HCT116 (cell line): ENCODE data around the gene SPARC. TPM values are rescaled to one million over a fixed set of nuclear protein-coding genes. Genes with fewer than 3 reads are reported as not detected.

Experiments
- ATAC-seq: fragments of 200-7000 bp; cut with Tn5 transposase; 2 replicates; pipeline ENCODE4 v1.9.1; 2020; ENCODE audit warnings: mild to moderate bottlenecking, moderate library complexity
- BruUV-seq: library from RNA; stranded (reverse); fragments of 400-500 nt; replicated peaks from 2 replicates; lab custom pipeline; 2021; lab: Mats Ljungman, UMichigan
- CTCF ChIA-PET: fragments of 300-600 bp; sonication (Branson Sonifier 250); formaldehyde crosslinking; loops from one replicate; lab custom pipeline; 2021; ENCODE audit warnings: antibody characterized with exemption; lab: Charles Lee
- POLR2A ChIA-PET: fragments of 300-600, 350-600 bp; sonication (Branson Sonifier 250); formaldehyde crosslinking; loops from one replicate; lab custom pipeline; 2021; ENCODE audit warnings: antibody characterized with exemption; lab: Charles Lee
- RAD21 ChIA-PET, 2 experiments: fragments of 300-600 bp; sonication (Branson Sonifier 250); formaldehyde crosslinking; loops; one replicate each; lab custom pipeline; 2023; ENCODE audit warnings: low total read pairs in 2 of 2; ENCODE audit not compliant: uncharacterized antibody in 2 of 2, unreplicated experiment in 2 of 2, low non-redundant PET in 1 of 2; lab: Charles Lee
- DNase-seq: peaks from one replicate; pipeline ENCODE4 v3.0.0-alpha.2; 2010; ENCODE audit warnings: low read depth, low spot score
- H2AFZ ChIP-seq: fragments of 200-600 bp; shearing (Covaris generic), sonication (generic); 2 replicates; pipeline ENCODE4 v1.6.1; 2017; ENCODE audit warnings: low read depth, mixed run types, mixed read lengths, antibody characterized with exemption, low read length; ENCODE audit not compliant: poor library complexity, severe bottlenecking
- H3K27ac ChIP-seq: 2 replicates; pipeline ENCODE4 v1.5.1; 2012; ENCODE audit warnings: low read depth, low read length
- H3K27me3 ChIP-seq: fragments of 200-600 bp; sonication (generic); 2 replicates; pipeline ENCODE4 v1.6.1; 2016; ENCODE audit warnings: mixed run types, low read length, mixed read lengths; ENCODE audit not compliant: insufficient read depth
- H3K36me3 ChIP-seq, 2 experiments: fragments of 200-500 bp in 1 of 2; fragments of 200-600 bp in 1 of 2; sonication (Bioruptor generic) in 1 of 2; sonication (generic) in 1 of 2; 2 replicates each; pipeline versions ENCODE4 v1.5.1 to v1.6.1; 2014 to 2016; ENCODE audit warnings: low read length in 2 of 2, inconsistent platforms in 1 of 2, mixed read lengths in 1 of 2, mixed run types in 1 of 2; ENCODE audit not compliant: insufficient read depth in 2 of 2, control insufficient read depth in 1 of 2
- H3K4me1 ChIP-seq, 2 experiments: fragments of 200-600 bp in 1 of 2; sonication (generic) in 1 of 2; 2 replicates each; pipeline versions ENCODE4 v1.5.1 to v1.6.1; 2012 to 2017; ENCODE audit warnings: low read length in 2 of 2, inconsistent platforms in 1 of 2, mild to moderate bottlenecking in 1 of 2, mixed read lengths in 1 of 2, mixed run types in 1 of 2, moderate library complexity in 1 of 2; ENCODE audit not compliant: insufficient read depth in 2 of 2, control insufficient read depth in 1 of 2
- H3K4me2 ChIP-seq: fragments of 200-600 bp; sonication (generic); 2 replicates; pipeline ENCODE4 v1.6.1; 2017; ENCODE audit warnings: mixed run types, low read length, mixed read lengths
- H3K4me3 ChIP-seq, 2 experiments: fragments of 200-600 bp in 1 of 2; sonication (generic) in 1 of 2; replicated peaks in 1 of 2; 2 replicates each; pipeline ENCODE4 v1.5.1; 2011 to 2016; ENCODE audit warnings: low read length in 2 of 2, control low read depth in 1 of 2, low read depth in 1 of 2, mild to moderate bottlenecking in 1 of 2, mixed read lengths in 1 of 2, mixed run types in 1 of 2
- H3K79me2 ChIP-seq: fragments of 200-600 bp; sonication (generic); 2 replicates; pipeline ENCODE4 v1.6.1; 2017; ENCODE audit warnings: mild to moderate bottlenecking, mixed run types, low read length, moderate library complexity, mixed read lengths; ENCODE audit not compliant: insufficient read depth
- H3K9ac ChIP-seq: fragments of 200-600 bp; sonication (generic); 2 replicates; pipeline ENCODE4 v1.6.1; 2016; ENCODE audit warnings: low read length, mixed read lengths
- H3K9me2 ChIP-seq: fragments of 200-600 bp; sonication (generic), shearing (Covaris generic); 2 replicates; pipeline ENCODE4 v1.6.1; 2017; ENCODE audit warnings: mixed run types, mild to moderate bottlenecking, moderate library complexity; ENCODE audit not compliant: insufficient read depth
- H3K9me3 ChIP-seq, 2 experiments: fragments of 200-500 bp in 1 of 2; fragments of 200-600 bp in 1 of 2; sonication (Bioruptor generic) in 1 of 2; sonication (generic) in 1 of 2; 2 replicates each; pipeline ENCODE4 v1.6.1; 2014 to 2017; ENCODE audit warnings: low read length in 2 of 2, mixed read lengths in 2 of 2, inconsistent platforms in 1 of 2, low read depth in 1 of 2, mild to moderate bottlenecking in 1 of 2, mixed run types in 1 of 2, moderate library complexity in 1 of 2; ENCODE audit not compliant: control insufficient read depth in 1 of 2, insufficient read depth in 1 of 2
- H4K20me1 ChIP-seq: fragments of 200-600 bp; sonication (generic), shearing (Covaris generic); 2 replicates; pipeline ENCODE4 v1.6.1; 2017; ENCODE audit warnings: mixed run types, mild to moderate bottlenecking, moderate library complexity; ENCODE audit not compliant: insufficient read depth
- CEBPB ChIP-seq: IDR thresholded peaks from 2 replicates; pipeline ENCODE4 v1.6.1; 2012; ENCODE audit warnings: low read depth
- EGR1 ChIP-seq: IDR thresholded peaks from 2 replicates; pipeline ENCODE4 v1.6.1; 2012; ENCODE audit warnings: low read depth
- EZH2 ChIP-seq: fragments of 200-600 bp; sonication (generic); IDR thresholded peaks from 2 replicates; pipeline ENCODE4 v1.6.1; 2017; ENCODE audit warnings: antibody characterized with exemption, mixed run types
- EZH2phosphoT487 ChIP-seq: fragments of 200-600 bp; IDR thresholded peaks from 2 replicates; pipeline ENCODE4 v1.6.1; 2018; ENCODE audit warnings: antibody characterized with exemption, borderline replicate concordance
- FOSL1 ChIP-seq: IDR thresholded peaks from 2 replicates; pipeline ENCODE4 v1.6.1; 2012; ENCODE audit warnings: low read depth
- POLR2A ChIP-seq: IDR thresholded peaks from 2 replicates; pipeline ENCODE4 v1.7.0; 2011; ENCODE audit warnings: borderline replicate concordance; ENCODE audit not compliant: insufficient read depth, insufficient read length; ENCODE audit errors: extremely low read depth
- POLR2AphosphoS5 ChIP-seq: IDR thresholded peaks from 2 replicates; pipeline ENCODE4 v1.6.1; 2011; ENCODE audit warnings: mild to moderate bottlenecking, low read depth, low read length, moderate library complexity
- RAD21 ChIP-seq: IDR thresholded peaks from 2 replicates; pipeline ENCODE4 v1.6.1; 2012; ENCODE audit warnings: low read depth, mild to moderate bottlenecking
- SIN3A ChIP-seq: IDR thresholded peaks from 2 replicates; pipeline ENCODE4 v1.6.1; 2012; ENCODE audit warnings: low read depth
- SP1 ChIP-seq: IDR thresholded peaks from 2 replicates; pipeline ENCODE4 v1.6.1; 2012; ENCODE audit warnings: low read depth
- TCF7L2 ChIP-seq: IDR thresholded peaks from 2 replicates; pipeline ENCODE4 v1.7.0; 2011; ENCODE audit warnings: borderline replicate concordance, inconsistent platforms; ENCODE audit not compliant: insufficient read depth, insufficient read length; ENCODE audit errors: extremely low read depth
- YY1 ChIP-seq: IDR thresholded peaks from 2 replicates; pipeline ENCODE4 v1.6.1; 2011; ENCODE audit warnings: low read length, low read depth, moderate library complexity, mild to moderate bottlenecking; ENCODE audit not compliant: insufficient replicate concordance; ENCODE audit errors: extremely low read depth
- ZFX ChIP-seq: fragments of 450-650 bp; IDR thresholded peaks from 2 replicates; pipeline ENCODE4 v1.6.1; 2017
- intact Hi-C: fragments of 100-400 bp; cut with micrococcal nuclease; formaldehyde crosslinking; loops from 2 replicates; pipeline ENCODE4 v1.10.0; 2022
- total RNA-seq: library from RNA; stranded (reverse); gene quantifications from one replicate; pipeline ENCODE4 v1.2.1, GENCODE V29; 2021; ENCODE audit not compliant: unreplicated experiment
- TF ChIP-seq, protein P1 (sequence below): IDR thresholded peaks from 2 replicates; pipeline ENCODE4 v1.6.1; 2012
- TF ChIP-seq, protein P2 (sequence below): IDR thresholded peaks from 2 replicates; pipeline ENCODE4 v1.6.1; 2011; ENCODE audit warnings: mild to moderate bottlenecking, low read length, moderate library complexity; ENCODE audit not compliant: insufficient replicate concordance; ENCODE audit errors: extremely low read depth
- TF ChIP-seq, protein P3 (sequence below), 3 experiments: fragments of 200-600 bp in 1 of 3; sonication (generic) in 1 of 3; IDR thresholded peaks in 2 of 3; conservative IDR thresholded peaks in 1 of 3; 2 replicates each; pipeline ENCODE4 v1.5.1; 2012 to 2017; ENCODE audit warnings: low read depth in 2 of 3, low read length in 2 of 3, antibody characterized with exemption in 1 of 3, borderline replicate concordance in 1 of 3, control low read depth in 1 of 3, mild to moderate bottlenecking in 1 of 3, mixed read lengths in 1 of 3, mixed run types in 1 of 3, moderate library complexity in 1 of 3; ENCODE audit not compliant: insufficient read depth in 1 of 3
- TF ChIP-seq, protein P4 (sequence below): IDR thresholded peaks from 2 replicates; pipeline ENCODE4 v1.6.1; 2012; ENCODE audit warnings: low read depth
- TF ChIP-seq, protein P5 (sequence below): IDR thresholded peaks from 2 replicates; pipeline ENCODE4 v1.6.1; 2012

Gene SPARC
- total RNA-seq, 1 experiment from 2014 or later, result 3.0 TPM

DNA sequence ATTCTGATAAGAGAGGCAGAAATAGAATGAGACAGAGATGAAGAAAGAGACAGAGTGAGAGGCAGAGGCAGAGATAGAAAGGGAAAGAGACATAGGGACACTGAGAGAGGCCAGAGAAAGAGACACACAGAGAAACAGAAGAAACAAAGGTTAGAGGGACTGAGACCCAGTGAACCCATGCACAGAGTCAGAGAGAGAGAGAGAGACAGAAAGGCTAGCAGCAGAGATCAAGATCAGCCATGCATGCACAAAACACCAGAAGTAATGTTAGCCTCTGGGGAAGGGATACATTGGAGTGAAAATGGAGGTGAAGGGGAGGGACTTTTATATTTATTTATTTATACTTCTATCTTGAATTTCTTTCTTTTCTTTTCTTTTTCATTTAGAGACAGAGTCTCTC is 14.1 kb upstream of the SPARC start:
- no peak overlapping the region for H2AFZ ChIP-seq
- POLR2A ChIA-PET, result no interaction called here

More for the DNA sequence above, 14.1 kb upstream of the SPARC start:
- Histone ChIP-seq H3K79me2 (no peaks in the 10 kb centered on the region), H3K4me3 (no peak overlapping the region), H3K9ac (no peak overlapping the region), H3K4me2 (no peak overlapping the region), H3K27me3 (no peaks in the 10 kb centered on the region), H3K9me3 (no peaks in the 10 kb centered on the region), H3K4me1 (peaks cover 10 to 18% of the 10 kb centered on the region in 2 experiments; a peak in 3 of 4 replicates)
- no peak for DNase-seq
- ATAC-seq, result no peak
- no peak for TF ChIP-seq RAD21
- no peak for TF ChIP-seq EGR1
- TF ChIP-seq, protein P1, sequence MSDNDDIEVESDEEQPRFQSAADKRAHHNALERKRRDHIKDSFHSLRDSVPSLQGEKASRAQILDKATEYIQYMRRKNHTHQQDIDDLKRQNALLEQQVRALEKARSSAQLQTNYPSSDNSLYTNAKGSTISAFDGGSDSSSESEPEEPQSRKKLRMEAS, result no peak
- TF ChIP-seq CEBPB, result no peak
- no peak for TF ChIP-seq SP1
- TF ChIP-seq, protein P2, sequence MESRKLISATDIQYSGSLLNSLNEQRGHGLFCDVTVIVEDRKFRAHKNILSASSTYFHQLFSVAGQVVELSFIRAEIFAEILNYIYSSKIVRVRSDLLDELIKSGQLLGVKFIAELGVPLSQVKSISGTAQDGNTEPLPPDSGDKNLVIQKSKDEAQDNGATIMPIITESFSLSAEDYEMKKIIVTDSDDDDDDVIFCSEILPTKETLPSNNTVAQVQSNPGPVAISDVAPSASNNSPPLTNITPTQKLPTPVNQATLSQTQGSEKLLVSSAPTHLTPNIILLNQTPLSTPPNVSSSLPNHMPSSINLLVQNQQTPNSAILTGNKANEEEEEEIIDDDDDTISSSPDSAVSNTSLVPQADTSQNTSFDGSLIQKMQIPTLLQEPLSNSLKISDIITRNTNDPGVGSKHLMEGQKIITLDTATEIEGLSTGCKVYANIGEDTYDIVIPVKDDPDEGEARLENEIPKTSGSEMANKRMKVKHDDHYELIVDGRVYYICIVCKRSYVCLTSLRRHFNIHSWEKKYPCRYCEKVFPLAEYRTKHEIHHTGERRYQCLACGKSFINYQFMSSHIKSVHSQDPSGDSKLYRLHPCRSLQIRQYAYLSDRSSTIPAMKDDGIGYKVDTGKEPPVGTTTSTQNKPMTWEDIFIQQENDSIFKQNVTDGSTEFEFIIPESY, result no peak
- no peak for TF ChIP-seq FOSL1
- TF ChIP-seq, protein P3, sequence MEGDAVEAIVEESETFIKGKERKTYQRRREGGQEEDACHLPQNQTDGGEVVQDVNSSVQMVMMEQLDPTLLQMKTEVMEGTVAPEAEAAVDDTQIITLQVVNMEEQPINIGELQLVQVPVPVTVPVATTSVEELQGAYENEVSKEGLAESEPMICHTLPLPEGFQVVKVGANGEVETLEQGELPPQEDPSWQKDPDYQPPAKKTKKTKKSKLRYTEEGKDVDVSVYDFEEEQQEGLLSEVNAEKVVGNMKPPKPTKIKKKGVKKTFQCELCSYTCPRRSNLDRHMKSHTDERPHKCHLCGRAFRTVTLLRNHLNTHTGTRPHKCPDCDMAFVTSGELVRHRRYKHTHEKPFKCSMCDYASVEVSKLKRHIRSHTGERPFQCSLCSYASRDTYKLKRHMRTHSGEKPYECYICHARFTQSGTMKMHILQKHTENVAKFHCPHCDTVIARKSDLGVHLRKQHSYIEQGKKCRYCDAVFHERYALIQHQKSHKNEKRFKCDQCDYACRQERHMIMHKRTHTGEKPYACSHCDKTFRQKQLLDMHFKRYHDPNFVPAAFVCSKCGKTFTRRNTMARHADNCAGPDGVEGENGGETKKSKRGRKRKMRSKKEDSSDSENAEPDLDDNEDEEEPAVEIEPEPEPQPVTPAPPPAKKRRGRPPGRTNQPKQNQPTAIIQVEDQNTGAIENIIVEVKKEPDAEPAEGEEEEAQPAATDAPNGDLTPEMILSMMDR (IDR thresholded peaks at IDR 0.05 in 2 of 3, conservative IDR thresholded peaks at IDR 0.05 in 1 of 3; ENCODE audit: borderline replicate concordance in 1 of 3, insufficient read depth in 1 of 3, low read depth in 2 of 3, low read length in 2 of 3), result no peak
- TF ChIP-seq EZH2, result no peak
- TF ChIP-seq, protein P4, sequence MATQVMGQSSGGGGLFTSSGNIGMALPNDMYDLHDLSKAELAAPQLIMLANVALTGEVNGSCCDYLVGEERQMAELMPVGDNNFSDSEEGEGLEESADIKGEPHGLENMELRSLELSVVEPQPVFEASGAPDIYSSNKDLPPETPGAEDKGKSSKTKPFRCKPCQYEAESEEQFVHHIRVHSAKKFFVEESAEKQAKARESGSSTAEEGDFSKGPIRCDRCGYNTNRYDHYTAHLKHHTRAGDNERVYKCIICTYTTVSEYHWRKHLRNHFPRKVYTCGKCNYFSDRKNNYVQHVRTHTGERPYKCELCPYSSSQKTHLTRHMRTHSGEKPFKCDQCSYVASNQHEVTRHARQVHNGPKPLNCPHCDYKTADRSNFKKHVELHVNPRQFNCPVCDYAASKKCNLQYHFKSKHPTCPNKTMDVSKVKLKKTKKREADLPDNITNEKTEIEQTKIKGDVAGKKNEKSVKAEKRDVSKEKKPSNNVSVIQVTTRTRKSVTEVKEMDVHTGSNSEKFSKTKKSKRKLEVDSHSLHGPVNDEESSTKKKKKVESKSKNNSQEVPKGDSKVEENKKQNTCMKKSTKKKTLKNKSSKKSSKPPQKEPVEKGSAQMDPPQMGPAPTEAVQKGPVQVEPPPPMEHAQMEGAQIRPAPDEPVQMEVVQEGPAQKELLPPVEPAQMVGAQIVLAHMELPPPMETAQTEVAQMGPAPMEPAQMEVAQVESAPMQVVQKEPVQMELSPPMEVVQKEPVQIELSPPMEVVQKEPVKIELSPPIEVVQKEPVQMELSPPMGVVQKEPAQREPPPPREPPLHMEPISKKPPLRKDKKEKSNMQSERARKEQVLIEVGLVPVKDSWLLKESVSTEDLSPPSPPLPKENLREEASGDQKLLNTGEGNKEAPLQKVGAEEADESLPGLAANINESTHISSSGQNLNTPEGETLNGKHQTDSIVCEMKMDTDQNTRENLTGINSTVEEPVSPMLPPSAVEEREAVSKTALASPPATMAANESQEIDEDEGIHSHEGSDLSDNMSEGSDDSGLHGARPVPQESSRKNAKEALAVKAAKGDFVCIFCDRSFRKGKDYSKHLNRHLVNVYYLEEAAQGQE, result no peak
- TF ChIP-seq POLR2AphosphoS5, result no peak
- no peak for TF ChIP-seq POLR2A
- no peak for TF ChIP-seq EZH2phosphoT487
- no peak for TF ChIP-seq ZFX
- TF ChIP-seq YY1, result no peak
- no peak for TF ChIP-seq TCF7L2
- TF ChIP-seq, protein P5, sequence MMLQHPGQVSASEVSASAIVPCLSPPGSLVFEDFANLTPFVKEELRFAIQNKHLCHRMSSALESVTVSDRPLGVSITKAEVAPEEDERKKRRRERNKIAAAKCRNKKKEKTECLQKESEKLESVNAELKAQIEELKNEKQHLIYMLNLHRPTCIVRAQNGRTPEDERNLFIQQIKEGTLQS, result no peak
- TF ChIP-seq SIN3A, result no peak
- TF ChIP-seq, all 23 proteins: peak for 0
- H3K27ac ChIP-seq, result no peak overlapping the region
- H4K20me1 ChIP-seq, result no peaks in the 10 kb centered on the region
- BruUV-seq, result no TSS peak
- intact Hi-C loops, result no loop called here
- ChIA-PET CTCF (no interaction called here), RAD21 (no interaction called here)
- H3K9me2 ChIP-seq, result no peaks in the 10 kb centered on the region
- no peaks in the 10 kb centered on the region for H3K36me3 ChIP-seq
